Hepatic stellate cell (primary cell): Measurements from ENCODE around the gene ITIH5.

Experiments used
- DNase-seq: peaks from one replicate; pipeline ENCODE4 v3.0.0; 2011; ENCODE audit warnings: low spot score

Gene ITIH5

GRCh38 chr10:7546385-7546967, 120.3 kb downstream of the ITIH5 start:
- DNase-seq = no peak

GRCh38 chr10:7545792-7546191, 121.0 kb downstream of the ITIH5 start:
- DNase-seq = no peak

DNA sequence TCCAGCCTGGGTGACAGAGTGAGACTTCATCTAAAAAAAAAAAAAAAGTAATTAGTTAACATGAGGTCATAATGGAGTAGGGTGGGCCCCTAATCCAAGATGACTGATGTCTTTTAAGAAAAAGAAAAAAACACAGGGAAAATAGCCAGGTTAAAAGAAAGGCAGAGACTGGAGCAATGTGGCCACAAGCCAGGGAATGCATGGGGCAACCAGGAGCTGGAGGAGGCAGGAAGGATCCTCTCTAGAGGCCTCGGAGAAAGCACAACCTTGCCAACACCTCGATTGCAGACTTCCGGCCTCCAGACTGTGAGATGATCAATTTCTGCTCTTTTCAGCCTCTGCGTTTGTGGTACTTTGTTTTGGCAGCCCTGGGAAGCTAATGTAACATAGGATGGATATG, 121.5 kb downstream of the ITIH5 start:
- no peak for DNase-seq

- no peak for DNase-seq
Measured at GRCh38 chr10:7544203-7544602, 122.6 kb downstream of the ITIH5 start.

- no peak for DNase-seq
Measured at GRCh38 chr10:7542189-7542914, 124.4 kb downstream of the ITIH5 start.

DNA sequence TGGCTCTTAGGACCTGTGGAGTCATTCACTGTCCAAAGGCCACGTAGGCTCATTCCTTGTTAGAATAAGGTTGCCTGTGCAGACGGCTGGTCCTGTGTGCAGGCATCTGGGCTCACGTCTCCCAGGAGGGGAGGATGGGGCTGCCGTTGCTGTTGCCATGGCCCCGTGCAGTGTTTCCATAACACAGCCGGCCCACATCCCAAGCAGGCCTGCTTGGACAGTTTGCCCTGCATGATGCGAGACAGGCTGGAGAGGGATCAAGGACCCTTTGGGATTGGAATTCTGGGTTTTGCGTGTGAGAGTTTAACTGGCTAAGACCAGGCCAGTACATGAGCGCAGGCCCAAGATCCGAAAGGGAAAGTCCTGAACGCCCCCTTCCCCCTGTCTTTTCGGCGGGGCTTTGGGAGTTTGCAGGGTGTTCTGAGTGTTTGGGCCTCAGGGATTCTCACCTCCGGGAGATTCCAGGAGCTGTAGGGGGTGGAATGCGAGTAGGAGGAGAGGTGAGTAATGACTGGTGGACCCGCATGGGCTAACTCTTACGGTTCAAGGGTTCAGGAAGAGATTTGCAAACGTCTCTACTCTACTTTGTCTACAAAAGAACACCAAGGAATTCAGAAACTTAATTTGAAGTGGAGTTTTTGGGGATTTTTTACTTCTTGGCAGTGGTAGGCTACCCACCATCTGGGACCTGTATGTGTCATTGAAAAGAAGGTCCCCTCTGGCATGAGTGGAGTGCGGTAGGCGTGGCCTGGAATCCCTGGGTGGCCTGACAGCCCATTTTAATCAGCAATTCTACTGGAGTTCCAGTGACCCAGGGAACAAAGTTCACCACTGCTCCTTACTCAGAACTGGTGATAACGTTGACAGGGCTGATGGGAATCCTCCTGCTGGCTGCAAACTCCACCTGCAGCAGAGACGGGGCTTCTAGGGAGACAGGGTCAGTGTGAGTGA, 125.4 kb downstream of the ITIH5 start:
- no peak for DNase-seq

DNA sequence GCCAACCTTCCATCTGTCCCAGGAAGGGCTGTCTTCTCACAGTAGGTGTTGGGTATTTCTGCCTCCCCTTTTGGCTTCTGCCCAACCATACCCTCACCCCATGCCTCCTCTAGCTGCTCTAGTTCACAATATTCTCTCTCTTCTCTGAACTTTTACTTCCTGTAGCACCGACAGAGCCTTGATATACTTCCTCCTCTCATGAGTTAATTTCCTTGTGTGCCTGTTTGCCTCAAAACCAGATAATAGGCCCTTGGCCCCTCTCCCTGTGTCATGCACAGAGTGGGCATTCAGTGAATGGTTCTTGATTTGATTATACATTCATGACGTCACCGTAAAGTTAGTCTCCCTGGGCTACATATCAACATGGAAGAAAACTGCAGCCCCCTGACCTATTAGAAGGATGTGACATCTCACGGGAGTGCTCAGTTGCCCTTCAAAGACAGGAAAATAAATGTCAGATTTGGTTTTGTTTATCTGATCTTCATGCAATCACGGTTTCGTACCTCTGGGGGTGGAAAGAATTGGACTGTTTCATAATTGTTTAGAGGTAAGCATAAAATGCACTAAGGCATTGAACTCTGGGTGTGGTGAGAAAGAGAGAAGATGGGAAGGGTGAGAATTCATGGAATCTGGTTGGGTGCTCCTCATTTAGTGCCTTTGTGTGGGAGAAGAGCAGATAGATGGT, 127.7 kb downstream of the ITIH5 start:
- no peak for DNase-seq

DNA sequence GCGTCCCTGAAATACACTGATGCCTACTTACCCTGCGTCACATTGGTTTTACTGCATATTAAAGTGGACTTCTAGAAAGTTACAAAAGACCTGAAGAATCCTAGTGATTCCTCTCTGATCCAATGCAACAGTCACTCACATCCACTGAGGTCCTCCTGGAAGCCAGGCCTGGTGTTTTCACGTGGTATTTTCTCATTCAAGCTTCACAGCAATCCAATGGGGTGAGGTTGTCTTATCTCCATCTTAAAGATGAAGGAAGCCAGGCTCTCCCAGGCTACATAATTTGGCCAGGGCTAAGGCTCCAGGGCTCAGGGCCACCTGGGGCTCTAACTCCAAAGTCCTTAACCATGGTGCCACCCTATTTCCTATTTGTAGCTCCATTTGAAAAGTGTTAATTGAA, 129.6 kb downstream of the ITIH5 start:
- no peak for DNase-seq

DNA sequence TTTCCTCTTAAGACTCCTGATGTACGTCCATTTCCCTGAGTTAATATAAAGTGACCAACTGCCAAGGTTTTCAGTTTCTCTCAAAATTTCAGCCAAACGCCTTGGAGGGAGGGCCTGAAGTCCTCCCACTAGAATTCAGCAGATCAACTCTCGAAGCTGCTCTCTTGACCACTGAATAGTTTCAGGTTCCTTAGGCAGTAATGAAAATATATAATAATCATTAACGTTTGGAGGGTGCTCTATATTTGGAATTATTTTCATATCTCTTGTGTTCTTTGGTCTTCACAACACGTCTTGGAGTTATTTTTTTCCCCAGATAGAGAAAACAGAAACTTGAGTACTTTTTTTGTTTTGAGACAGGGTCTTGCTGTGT, 132.3 kb downstream of the ITIH5 start:
- DNase-seq = no peak

DNA sequence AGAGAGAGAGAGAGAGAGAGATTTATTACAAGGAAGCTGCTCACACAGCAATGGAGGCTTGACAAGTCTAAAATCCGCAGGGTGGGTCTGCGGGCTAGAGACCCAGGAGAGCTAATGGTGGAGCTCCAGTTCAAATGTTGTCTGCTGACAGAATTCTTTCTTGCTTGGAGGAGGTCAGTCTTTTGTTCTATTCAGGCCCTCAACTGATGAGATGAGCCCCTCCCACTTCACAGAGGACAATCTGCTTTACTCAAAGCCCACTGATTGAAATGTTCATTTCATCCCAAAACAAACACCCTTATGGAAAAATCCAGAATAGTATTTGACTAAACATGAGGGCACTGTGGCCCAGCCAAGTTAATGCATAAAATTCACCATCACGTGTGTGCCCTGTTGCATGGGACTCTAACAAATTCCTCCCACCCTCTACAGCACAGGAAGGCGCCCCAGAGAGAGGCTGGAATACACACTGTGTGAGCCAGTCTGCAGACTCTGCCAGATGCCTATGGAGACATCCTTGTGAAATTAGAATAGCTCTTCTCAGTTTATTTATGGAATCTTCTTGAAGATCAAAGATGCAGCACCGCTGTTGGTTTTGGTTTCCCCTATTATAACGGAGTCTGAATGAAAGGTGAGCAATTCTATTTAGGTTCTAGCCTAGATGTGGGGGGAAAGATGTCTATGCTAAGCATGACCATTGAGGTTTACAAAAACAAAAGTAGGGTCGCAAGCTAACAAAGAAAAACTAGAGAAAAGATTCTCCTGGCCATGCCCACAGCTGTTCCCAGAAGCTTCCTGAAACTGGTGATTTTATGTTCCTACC, 132.9 kb downstream of the ITIH5 start:
- DNase-seq = no peak

DNA sequence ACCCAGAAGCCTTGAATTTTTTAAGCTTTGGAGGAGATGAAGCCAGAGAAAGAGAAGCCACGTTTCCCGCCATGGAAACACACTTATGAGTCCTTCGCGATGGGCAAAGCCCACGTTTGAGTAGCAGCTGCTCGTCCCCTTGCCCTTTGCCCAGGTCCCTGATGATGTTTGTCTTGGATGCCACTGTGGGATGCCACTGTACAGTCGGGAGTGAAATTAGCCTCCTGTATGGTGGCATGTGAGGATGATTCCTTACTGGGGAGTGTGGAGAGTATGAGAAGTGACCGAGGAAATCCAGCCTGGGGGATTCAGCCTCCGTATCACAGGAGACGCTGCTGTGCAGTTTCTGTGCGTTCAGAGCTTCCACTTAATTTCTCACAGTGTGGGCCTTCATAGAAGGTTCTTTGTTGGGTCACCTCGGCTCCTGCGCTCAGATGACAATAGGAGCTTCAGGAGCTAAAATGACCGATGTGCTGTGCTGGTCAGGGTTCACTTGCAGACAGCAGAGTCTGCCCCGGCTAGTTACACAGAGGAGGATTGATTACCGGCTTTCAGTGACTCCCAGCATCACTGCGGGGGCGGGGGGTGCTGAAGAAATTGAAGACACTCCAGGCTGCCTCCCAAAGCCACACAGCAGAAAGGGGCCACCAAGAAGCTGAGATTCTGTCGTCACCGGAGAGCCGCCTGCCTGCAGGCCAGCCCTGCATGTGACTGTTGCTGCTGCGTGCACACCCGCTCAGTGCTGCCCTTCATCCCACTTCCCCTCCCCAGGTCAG, 133.9 kb downstream of the ITIH5 start:
- DNase-seq = no peak

DNA sequence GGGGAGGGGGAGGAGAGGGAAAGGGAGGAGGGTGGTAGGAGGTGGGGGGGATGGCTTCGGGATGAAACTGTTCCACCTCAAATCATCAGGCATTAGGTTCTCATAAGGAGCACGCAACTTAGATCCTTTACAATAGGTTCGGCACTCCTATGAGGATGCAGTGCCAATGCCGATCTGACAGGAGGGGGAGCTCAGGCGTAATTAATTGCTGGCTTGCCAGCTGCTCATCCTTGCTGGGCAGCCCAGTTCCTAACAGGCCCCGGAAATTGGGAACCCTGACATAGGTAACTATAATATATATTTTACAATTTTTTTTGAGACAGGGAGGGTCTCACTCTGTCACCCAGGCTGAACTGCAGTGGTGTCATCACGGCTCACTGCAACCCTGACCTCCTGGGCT, 137.1 kb downstream of the ITIH5 start:
- no peak for DNase-seq

DNA sequence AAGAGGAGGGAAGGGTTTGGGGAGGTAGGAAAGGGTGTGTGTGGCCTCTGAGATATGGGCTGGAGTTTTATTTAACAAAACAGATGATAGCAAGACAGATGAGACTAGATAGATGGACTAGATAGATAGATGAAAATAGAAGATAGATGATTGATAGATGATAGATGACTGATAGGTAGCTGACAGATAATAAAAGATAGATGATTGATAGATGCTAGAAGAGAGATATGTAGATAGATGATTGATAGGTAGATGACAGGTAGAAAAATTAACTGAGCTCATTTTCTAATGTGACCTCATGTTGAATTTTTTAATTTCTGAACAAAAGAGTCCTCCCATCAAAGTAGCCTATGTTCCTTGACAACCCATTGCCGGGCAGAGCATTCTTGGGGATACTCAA, 139.3 kb downstream of the ITIH5 start:
- no peak for DNase-seq

GRCh38 chr10:7526017-7526400, 140.8 kb downstream of the ITIH5 start:
- DNase-seq = no peak

- DNase-seq = peak; percentile 69
Measured at GRCh38 chr10:7525314-7526016, 141.3 kb downstream of the ITIH5 start.

DNA sequence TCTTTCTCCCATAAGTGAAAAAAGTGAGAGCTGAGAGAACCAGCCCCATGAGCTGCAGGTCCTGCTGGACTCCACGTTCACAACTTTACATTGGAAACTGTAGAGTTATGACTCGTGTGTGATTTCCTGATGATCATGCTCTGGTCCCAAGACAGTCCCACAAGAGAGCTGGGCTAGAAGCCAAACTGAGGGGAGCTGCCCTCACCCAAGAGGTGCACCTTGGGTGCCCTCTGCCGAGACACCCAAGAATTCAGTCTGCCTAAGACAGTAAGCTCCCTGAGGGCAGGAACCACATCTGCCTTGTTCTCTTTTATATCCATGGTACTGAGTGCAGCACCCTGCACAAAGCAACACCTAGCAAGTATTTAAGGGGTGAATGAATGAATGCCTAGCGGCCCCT, 143.1 kb downstream of the ITIH5 start:
- DNase-seq = no peak

DNA sequence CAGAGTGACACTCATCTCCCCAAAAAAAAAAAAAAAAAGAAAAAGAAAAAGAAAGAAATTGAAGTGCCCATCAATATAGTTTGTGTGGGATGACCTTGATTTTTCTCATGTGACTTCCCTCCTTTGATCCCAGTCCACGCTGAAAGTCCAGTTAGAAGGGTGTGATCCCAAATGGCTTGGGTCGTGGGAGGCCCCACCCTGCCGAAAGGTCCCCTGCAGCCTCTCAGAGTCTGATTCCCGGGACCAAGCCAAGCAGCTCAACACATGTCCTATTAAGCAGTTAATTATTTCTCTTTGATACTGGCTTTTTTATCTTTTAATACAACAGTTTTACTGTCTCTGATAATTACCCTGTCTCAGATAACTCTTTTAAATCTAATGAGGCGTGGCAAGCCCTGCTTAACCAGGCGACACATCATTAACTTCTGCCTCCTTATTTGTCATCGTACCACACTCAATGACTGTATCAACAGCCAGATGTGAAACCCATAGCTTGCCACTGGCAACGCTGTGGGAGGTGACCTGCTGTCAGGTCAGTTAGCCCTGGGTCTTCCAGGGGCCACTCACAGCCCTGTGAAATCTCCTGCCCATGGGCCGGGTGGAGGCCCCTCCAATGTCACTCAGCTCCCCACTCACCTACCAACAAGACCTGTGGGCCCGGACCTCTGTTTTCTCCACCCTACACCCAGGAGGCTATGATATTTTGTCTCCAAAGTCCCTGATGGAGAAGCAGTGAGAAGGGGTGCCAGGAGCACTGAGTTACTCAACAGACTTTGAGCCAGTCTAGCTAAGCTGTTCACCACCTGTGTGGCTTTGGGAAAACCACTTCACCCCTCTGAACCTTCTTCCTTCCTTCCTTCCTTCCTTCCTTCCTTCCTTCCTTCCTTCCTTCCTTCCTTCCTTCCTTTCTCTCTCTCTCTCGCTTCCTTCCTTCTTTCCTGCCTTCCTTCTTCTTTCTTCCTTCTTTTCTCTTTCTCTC, 146.0 kb downstream of the ITIH5 start:
- DNase-seq = no peak

DNA sequence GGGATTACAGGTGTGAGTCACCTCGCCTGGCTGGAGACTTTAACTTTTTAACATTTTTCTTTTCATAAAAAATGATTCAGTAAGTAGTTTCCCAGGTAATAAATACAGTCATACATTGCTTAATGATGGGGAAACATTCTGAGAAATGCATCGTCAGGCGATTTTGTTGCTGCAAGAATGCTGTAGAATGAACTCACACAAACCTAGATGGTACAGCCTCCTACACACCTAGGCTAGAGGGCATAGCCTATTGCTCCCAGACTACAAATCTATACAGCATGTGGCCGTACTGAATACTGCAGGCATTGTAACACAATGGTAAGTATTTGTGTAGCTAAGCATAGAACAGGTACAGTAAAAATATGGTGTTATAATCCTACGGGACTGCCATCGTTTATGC, 147.4 kb downstream of the ITIH5 start:
- DNase-seq = no peak

DNA sequence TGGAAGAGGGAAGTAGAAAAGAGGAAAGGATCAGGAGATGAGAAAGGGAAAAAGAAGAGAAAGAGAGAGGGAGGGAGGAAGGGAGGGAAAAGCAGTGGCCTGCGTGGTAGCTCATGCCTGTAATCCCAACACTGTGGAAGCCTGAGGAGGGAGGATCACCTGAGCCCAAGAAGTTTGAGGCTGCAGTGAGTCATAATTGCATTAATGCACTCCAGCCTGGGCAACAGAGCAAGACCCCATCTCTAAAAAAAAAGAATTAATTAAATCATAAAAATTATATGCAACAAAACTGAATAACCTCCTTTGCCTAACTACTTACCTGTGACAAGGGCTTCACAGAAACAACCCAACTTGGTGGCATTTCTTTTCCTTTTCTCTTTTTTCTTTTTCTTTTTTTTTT, 148.1 kb downstream of the ITIH5 start:
- DNase-seq = no peak
